ENCODE data around the gene AOC3. TPM values are rescaled to one million over a fixed set of nuclear protein-coding genes. Genes with fewer than 3 reads are reported as not detected.
"Not testable (repeated sequence)": the region's sequence is repeated elsewhere in the genome, so short reads cannot be mapped to it uniquely, and the experiment has no call there.

Gene AOC3
- polyA plus RNA-seq, 1 donor (not counting 4 experiments of a cell fraction or from before 2014, with no cell fraction given): 0.22 TPM

DNA sequence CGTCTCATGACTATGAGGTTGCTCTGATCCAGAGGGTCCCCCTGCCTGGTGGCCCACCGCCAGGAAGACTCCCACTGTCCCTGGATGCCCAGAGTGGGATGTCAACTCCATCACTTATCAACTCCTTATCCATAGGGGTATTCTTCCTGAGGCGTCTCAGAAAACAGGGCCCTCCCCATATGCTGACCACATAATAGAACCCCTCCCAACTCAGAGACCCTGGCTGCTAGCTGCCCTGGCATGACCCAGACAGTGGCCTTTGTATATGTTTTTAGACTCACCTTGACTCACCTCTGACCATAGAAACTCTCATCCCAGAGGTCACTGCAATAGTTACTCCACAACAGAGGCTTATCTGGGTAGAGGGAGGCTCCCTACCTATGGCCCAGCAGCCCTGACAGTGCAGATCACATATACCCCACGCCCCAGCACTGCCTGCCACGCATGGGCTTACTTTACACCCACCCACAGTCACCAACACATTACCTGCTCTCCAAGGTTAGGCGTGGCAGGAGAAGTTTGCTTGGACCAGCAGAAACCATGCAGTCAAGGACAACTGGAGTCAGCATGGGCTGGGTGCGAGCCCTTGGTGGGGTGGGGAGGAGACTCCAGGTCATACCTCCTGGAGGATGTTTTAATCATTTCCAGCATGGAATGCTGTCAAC lies 47.3 kb downstream of the AOC3 start:
- DNase-seq (ENCODE audit: low read depth, low spot score): no peak
- dilution Hi-C loops (cut with MboI; ENCODE audit: extremely low pct_ligation_motif_present, low sequenced_read_pairs): no loop called here

DNA sequence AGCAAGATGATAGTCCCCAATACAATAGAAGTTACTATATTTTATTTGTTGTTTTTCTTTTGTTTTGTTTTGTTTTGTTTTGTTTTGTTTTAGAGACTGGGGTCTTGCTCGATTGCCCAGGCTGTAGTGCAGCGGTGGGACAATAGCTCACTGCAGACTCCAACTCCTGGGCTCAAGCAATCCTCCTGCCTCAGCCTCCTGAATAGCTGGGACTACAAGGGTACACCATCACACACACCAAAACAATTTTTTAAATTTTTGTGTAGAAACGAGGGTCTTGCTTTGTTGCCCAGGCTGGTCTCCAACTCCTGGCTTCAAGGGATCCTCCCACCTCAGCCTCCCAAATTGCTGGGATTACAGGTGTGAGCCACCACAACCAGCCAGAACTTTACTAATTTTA lies 49.0 kb downstream of the AOC3 start:
- H2AFZ ChIP-seq (ENCODE audit: control insufficient read depth, low read length); H3K36me3 ChIP-seq (ENCODE audit: control insufficient read depth in 2 of 2, extremely low read depth in 1 of 2, insufficient read depth in 2 of 2, low read length in 2 of 2); H3K9ac ChIP-seq (ENCODE audit: control insufficient read depth, extremely low read depth, insufficient read depth, low read length); H4K20me1 ChIP-seq (ENCODE audit: control insufficient read depth, extremely low read depth, insufficient read depth, low read length); dilution Hi-C loops (cut with MboI; ENCODE audit: extremely low pct_ligation_motif_present, low sequenced_read_pairs); H3K4me1 ChIP-seq (ENCODE audit: control insufficient read depth, extremely low read depth, insufficient read depth, low read length); H3K27me3 ChIP-seq (ENCODE audit: control insufficient read depth, extremely low read depth, insufficient read depth, low read length); H3K4me2 ChIP-seq (ENCODE audit: control insufficient read depth, extremely low read depth, insufficient read depth, low read depth, low read length); H3K27ac ChIP-seq (ENCODE audit: control insufficient read depth, insufficient read depth, low read length); DNase-seq (ENCODE audit: low read depth, low spot score); H3K9me3 ChIP-seq (ENCODE audit: control insufficient read depth, low read depth, low read length); H3K4me3 ChIP-seq (ENCODE audit: control insufficient read depth in 2 of 3, extremely low read depth in 1 of 3, insufficient read depth in 2 of 3, low read depth in 1 of 3, low read length in 3 of 3); H3K79me2 ChIP-seq (ENCODE audit: control insufficient read depth, insufficient read depth, low read length); H3K9me1 ChIP-seq (ENCODE audit: control insufficient read depth, extremely low read depth, insufficient read depth, low read length); FAIRE-seq: not testable (repeated sequence)

More for the DNA sequence above, 47.3 kb downstream of the AOC3 start:
- Histone ChIP-seq H3K9ac (ENCODE audit: control insufficient read depth, extremely low read depth, insufficient read depth, low read length) (no peak overlapping the region), H2AFZ (ENCODE audit: control insufficient read depth, low read length) (no peak overlapping the region), H3K9me3 (ENCODE audit: control insufficient read depth, low read depth, low read length) (no peaks in the 10 kb centered on the region), H3K27me3 (ENCODE audit: control insufficient read depth, extremely low read depth, insufficient read depth, low read length) (no peaks in the 10 kb centered on the region), H3K4me1 (ENCODE audit: control insufficient read depth, extremely low read depth, insufficient read depth, low read length) (peaks cover 8% of the 10 kb centered on the region), H4K20me1 (ENCODE audit: control insufficient read depth, extremely low read depth, insufficient read depth, low read length) (no peaks in the 10 kb centered on the region), H3K36me3 (ENCODE audit: control insufficient read depth in 2 of 2, extremely low read depth in 1 of 2, insufficient read depth in 2 of 2, low read length in 2 of 2) (no peaks in the 10 kb centered on the region), H3K4me3 (ENCODE audit: control insufficient read depth in 2 of 3, extremely low read depth in 1 of 3, insufficient read depth in 2 of 3, low read depth in 1 of 3, low read length in 3 of 3) (no peak overlapping the region), H3K4me2 (ENCODE audit: control insufficient read depth, extremely low read depth, insufficient read depth, low read depth, low read length) (no peak overlapping the region), H3K9me1 (ENCODE audit: control insufficient read depth, extremely low read depth, insufficient read depth, low read length) (no peaks in the 10 kb centered on the region), H3K79me2 (ENCODE audit: control insufficient read depth, insufficient read depth, low read length) (no peaks in the 10 kb centered on the region), H3K27ac (ENCODE audit: control insufficient read depth, insufficient read depth, low read length) (no peak overlapping the region)
- TF ChIP-seq, protein P1, sequence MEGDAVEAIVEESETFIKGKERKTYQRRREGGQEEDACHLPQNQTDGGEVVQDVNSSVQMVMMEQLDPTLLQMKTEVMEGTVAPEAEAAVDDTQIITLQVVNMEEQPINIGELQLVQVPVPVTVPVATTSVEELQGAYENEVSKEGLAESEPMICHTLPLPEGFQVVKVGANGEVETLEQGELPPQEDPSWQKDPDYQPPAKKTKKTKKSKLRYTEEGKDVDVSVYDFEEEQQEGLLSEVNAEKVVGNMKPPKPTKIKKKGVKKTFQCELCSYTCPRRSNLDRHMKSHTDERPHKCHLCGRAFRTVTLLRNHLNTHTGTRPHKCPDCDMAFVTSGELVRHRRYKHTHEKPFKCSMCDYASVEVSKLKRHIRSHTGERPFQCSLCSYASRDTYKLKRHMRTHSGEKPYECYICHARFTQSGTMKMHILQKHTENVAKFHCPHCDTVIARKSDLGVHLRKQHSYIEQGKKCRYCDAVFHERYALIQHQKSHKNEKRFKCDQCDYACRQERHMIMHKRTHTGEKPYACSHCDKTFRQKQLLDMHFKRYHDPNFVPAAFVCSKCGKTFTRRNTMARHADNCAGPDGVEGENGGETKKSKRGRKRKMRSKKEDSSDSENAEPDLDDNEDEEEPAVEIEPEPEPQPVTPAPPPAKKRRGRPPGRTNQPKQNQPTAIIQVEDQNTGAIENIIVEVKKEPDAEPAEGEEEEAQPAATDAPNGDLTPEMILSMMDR (optimal IDR thresholded peaks at IDR 0.05 in 1 of 3, IDR thresholded peaks at IDR 0.05 in 1 of 3, conservative IDR thresholded peaks at IDR 0.05 in 1 of 3; ENCODE audit: extremely low read depth in 1 of 3, insufficient read depth in 2 of 3, low read length in 3 of 3): no peak
- no peak for TF ChIP-seq EZH2 (IDR thresholded peaks at IDR 0.05; ENCODE audit: low read length)
- FAIRE-seq: no peak

Measured in keratinocyte (primary cell).